Neuronal stem cell (in vitro differentiated cells): Measurements from ENCODE around the gene PLLP.

Source experiments
- DNase-seq: peaks from one replicate; pipeline ENCODE4 v3.0.0-alpha.2; 2013; ENCODE audit warnings: low spot score
- H2AFZ ChIP-seq: one replicate; pipeline ENCODE4 v1.6.1; 2013; ENCODE audit warnings: mild to moderate bottlenecking, low read length, inconsistent platforms
- H2AK5ac ChIP-seq: 2 replicates; pipeline ENCODE4 v1.6.1; 2013; ENCODE audit warnings: low read depth, mild to moderate bottlenecking, inconsistent platforms, low read length, moderate library complexity, mixed read lengths
- H2BK120ac ChIP-seq: 2 replicates; pipeline ENCODE4 v1.6.1; 2013; ENCODE audit warnings: low read depth, mild to moderate bottlenecking, inconsistent platforms, low read length, moderate library complexity, mixed read lengths
- H2BK12ac ChIP-seq: one replicate; pipeline ENCODE4 v1.6.1; 2013; ENCODE audit warnings: low read length, inconsistent platforms
- H2BK15ac ChIP-seq: 2 replicates; pipeline ENCODE4 v1.6.1; 2013; ENCODE audit warnings: mild to moderate bottlenecking, low read length, inconsistent platforms, mixed read lengths
- H2BK5ac ChIP-seq: one replicate; pipeline ENCODE4 v1.6.1; 2013; ENCODE audit warnings: inconsistent platforms, mild to moderate bottlenecking, low read length, moderate library complexity
- H3K14ac ChIP-seq: one replicate; pipeline ENCODE4 v1.6.1; 2013; ENCODE audit warnings: low read length, inconsistent platforms
- H3K18ac ChIP-seq: 2 replicates; pipeline ENCODE4 v1.6.1; 2013; ENCODE audit warnings: low read length, inconsistent platforms
- H3K23ac ChIP-seq: 2 replicates; pipeline ENCODE4 v1.6.1; 2013; ENCODE audit warnings: low read depth, mild to moderate bottlenecking, mixed read lengths, low read length, inconsistent platforms; ENCODE audit not compliant: poor library complexity
- H3K27ac ChIP-seq: replicated peaks from 3 replicates; pipeline ENCODE4 v1.5.1; 2013; ENCODE audit warnings: low read length, inconsistent platforms
- H3K27me3 ChIP-seq, 3 experiments: 2 replicates each; pipeline ENCODE4 v1.6.1; 2013; ENCODE audit warnings: low read length in 3 of 3, mild to moderate bottlenecking in 2 of 3, inconsistent platforms in 1 of 3, low read depth in 1 of 3, mixed read lengths in 1 of 3, moderate library complexity in 1 of 3; ENCODE audit not compliant: control insufficient read depth in 3 of 3, insufficient read depth in 3 of 3
- H3K36me3 ChIP-seq, 2 donors: replicated peaks in 1 of 2; 2 replicates each; pipeline ENCODE4 v1.6.1; 2013; ENCODE audit warnings: low read length in 2 of 2; ENCODE audit not compliant: control insufficient read depth in 2 of 2, insufficient read depth in 2 of 2
- H3K4ac ChIP-seq: 2 replicates; pipeline ENCODE4 v1.6.1; 2013; ENCODE audit warnings: inconsistent platforms, mild to moderate bottlenecking, low read length, moderate library complexity
- H3K4me1 ChIP-seq, 2 donors: 1 replicate in 1 of 2; 2 replicates in 1 of 2; pipeline ENCODE4 v1.6.1; 2013; ENCODE audit warnings: low read length in 2 of 2, low read depth in 1 of 2; ENCODE audit not compliant: control insufficient read depth in 2 of 2, insufficient read depth in 1 of 2
- H3K4me2 ChIP-seq: one replicate; pipeline ENCODE4 v1.6.1; 2013; ENCODE audit warnings: mild to moderate bottlenecking, low read length, inconsistent platforms; ENCODE audit not compliant: insufficient read depth, poor library complexity, severe bottlenecking
- H3K4me3 ChIP-seq, 2 donors: 2 replicates each; pipeline ENCODE4 v1.5.1; 2013; ENCODE audit warnings: low read length in 2 of 2, mild to moderate bottlenecking in 2 of 2, inconsistent platforms in 1 of 2, moderate library complexity in 1 of 2
- H3K79me1 ChIP-seq: one replicate; pipeline ENCODE4 v1.6.1; 2013; ENCODE audit warnings: low read depth, mild to moderate bottlenecking, inconsistent platforms, low read length, moderate library complexity
- H3K9ac ChIP-seq: one replicate; pipeline ENCODE4 v1.6.1; 2013; ENCODE audit warnings: mild to moderate bottlenecking, low read depth, low read length, inconsistent platforms; ENCODE audit not compliant: poor library complexity
- H3K9me3 ChIP-seq, 2 donors: replicated peaks in 1 of 2; 2 replicates each; pipeline versions ENCODE3 to v1.6.1; 2013; ENCODE audit warnings: low read length in 2 of 2, mild to moderate bottlenecking in 2 of 2, inconsistent platforms in 1 of 2, low read depth in 1 of 2, mixed read lengths in 1 of 2, moderate library complexity in 1 of 2; ENCODE audit not compliant: control insufficient read depth in 2 of 2, insufficient read depth in 1 of 2
- H4K8ac ChIP-seq: one replicate; pipeline ENCODE4 v1.6.1; 2013; ENCODE audit warnings: low read depth, mild to moderate bottlenecking, inconsistent platforms, low read length, moderate library complexity
- H4K91ac ChIP-seq: one replicate; pipeline ENCODE4 v1.6.1; 2013; ENCODE audit warnings: low read length, low read depth, mild to moderate bottlenecking, inconsistent platforms; ENCODE audit not compliant: poor library complexity
- WGBS, 2 donors: extraction: QIAGEN DNeasy Blood & Tissue Kit; methylation state at CpG; one replicate each; pipeline ENCODE4 v1.1.7; 2013; ENCODE audit warnings: missing lambda C conversion rate in 2 of 2, mixed read lengths in 1 of 2; ENCODE audit not compliant: insufficient read length in 2 of 2, insufficient replicate concordance in 1 of 2; ENCODE audit errors: extremely low coverage in 2 of 2; 5-methylcytosine and 5-hydroxymethylcytosine counted together

PLLP gene

DNA sequence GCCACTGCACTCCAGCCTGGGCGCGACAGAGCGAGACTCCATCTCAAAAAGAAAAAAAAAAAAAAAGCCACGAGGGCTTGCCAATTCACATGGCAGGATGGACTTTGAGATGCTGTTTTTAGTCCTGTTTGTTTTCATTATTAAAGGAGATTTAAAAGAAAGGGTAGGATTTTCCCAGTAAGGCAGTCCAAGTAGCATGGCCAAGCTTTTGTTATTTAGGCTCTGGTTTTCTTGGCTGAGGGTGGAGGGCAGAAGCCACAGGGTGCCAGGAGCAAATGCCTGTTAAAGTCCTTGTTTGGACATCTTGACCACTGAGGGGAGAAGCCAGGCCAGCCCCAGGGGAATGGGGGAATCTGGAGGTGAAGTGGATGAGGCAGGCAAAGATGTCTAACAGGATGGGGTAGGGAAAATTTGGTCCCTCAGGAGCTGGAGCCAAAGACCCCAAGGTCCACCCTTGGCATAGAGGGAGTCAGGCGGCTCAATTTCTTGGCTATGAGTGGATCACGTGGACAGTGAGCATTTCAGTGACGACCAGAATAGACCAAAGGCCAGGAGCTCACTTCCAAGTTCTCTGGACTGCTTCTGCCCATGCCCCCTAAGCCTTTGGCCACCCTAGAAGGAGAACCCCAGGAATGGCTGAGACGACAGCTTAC lies 20.8 kb upstream of the PLLP start:
- Histone ChIP-seq H3K36me3 (no peaks in the 10 kb centered on the region), H3K9ac (no peak overlapping the region), H3K18ac (peak overlapping the region; percentile 1), H3K27ac (no peak overlapping the region), H3K4ac (no peak overlapping the region), H3K9me3 (no peaks in the 10 kb centered on the region), H4K8ac (no peak overlapping the region), H3K79me1 (no peaks in the 10 kb centered on the region), H4K91ac (no peak overlapping the region), H2BK15ac (no peak overlapping the region), H3K4me1 (peaks cover 3 to 4% of the 10 kb centered on the region in 2 donors), H3K4me2 (no peak overlapping the region), H2AK5ac (no peak overlapping the region), H2BK5ac (no peak overlapping the region), H2BK120ac (no peak overlapping the region), H2AFZ (no peak overlapping the region), H3K23ac (no peak overlapping the region), H3K14ac (no peak overlapping the region), H3K27me3 (peaks cover 0 to 20% (median 0%) of the 10 kb centered on the region in 3 experiments), H2BK12ac (no peak overlapping the region), H3K4me3 (no peak overlapping the region)
- no peak for DNase-seq
- no CpG with 5 or more reads among the region's 8 CpGs for WGBS, 2 donors

DNA sequence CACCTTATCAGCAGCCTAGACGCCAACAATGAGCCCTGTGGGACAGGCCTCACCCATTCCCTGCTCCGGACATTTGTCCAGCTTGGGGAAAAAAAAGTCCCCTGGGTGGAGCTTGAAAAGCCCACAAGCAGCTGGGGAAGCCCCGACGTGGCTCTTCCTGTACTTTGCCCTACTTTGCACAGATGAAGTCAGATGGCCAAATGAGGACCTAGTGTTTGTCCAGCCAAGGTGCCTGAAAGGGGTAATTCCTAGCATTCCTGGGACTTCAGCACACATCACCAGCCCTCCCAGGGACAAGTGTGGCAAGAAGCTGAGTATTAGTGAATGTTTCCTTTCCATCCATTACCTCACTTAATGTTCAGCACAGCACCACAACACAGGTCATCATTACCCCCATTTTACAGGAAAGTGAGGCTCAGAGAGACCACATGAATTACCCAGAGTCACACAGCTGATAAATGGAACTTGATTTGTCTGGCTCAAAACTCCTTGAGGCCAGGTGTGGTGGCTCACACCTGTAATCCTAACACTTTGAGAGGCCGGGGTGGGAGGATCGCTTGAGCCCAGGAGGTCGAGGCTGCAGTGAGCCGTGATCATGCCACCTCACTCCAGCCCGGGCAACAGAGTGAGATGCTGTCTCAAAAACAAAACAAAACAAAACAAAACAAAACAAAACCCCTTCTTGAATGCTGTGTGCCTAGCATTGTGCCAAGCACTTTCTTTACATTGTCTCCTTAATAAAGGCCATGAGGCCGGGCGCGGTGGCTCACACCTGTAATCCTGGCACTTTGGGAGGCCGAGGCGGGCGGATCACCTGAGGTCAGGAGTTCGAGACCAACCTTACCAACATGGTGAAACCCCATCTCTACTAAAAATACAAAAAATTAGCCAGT lies 19.9 kb upstream of the PLLP start:
- H3K27me3 ChIP-seq, result peaks cover 0 to 17% (median 0%) of the 10 kb centered on the region in 3 experiments
- no peak overlapping the region for H3K4me3 ChIP-seq
- H3K9ac ChIP-seq, result no peak overlapping the region
- H2AK5ac ChIP-seq, result no peak overlapping the region
- no peak overlapping the region for H3K4ac ChIP-seq
- H3K79me1 ChIP-seq, result no peaks in the 10 kb centered on the region
- WGBS, 2 donors, result no CpG with 5 or more reads among the region's 16 CpGs
- H3K18ac ChIP-seq, result no peak overlapping the region
- no peaks in the 10 kb centered on the region for H3K36me3 ChIP-seq
- no peak for DNase-seq
- H2BK120ac ChIP-seq, result no peak overlapping the region
- H3K9me3 ChIP-seq, result no peaks in the 10 kb centered on the region
- no peak overlapping the region for H2BK5ac ChIP-seq
- H4K8ac ChIP-seq, result no peak overlapping the region
- no peak overlapping the region for H2BK12ac ChIP-seq
- H2BK15ac ChIP-seq, result no peak overlapping the region
- no peak overlapping the region for H2AFZ ChIP-seq
- H4K91ac ChIP-seq, result no peak overlapping the region
- no peak overlapping the region for H3K23ac ChIP-seq
- no peak overlapping the region for H3K27ac ChIP-seq
- no peak overlapping the region for H3K4me2 ChIP-seq
- peaks cover 3 to 4% of the 10 kb centered on the region in 2 donors for H3K4me1 ChIP-seq
- no peak overlapping the region for H3K14ac ChIP-seq

DNA sequence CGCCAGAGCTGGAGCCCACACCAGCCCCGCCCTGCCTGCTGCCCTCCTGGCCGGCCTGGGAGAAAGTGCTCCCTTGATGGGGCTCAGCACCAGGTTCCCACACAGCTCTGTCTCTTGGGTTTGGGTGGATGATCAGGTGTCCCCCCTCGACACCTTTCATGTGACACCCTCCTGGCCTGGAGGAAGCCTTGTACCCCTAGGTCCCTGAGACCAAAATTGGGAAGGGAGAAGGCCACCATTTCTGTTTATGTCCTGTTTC lies 19.4 kb upstream of the PLLP start:
- Histone ChIP-seq H2BK15ac (no peak overlapping the region), H3K27me3 (peaks cover 0 to 17% (median 0%) of the 10 kb centered on the region in 3 experiments), H3K27ac (no peak overlapping the region), H3K14ac (no peak overlapping the region), H3K4ac (no peak overlapping the region), H3K18ac (no peak overlapping the region), H3K23ac (no peak overlapping the region), H3K9ac (no peak overlapping the region), H4K8ac (no peak overlapping the region), H3K9me3 (no peaks in the 10 kb centered on the region), H4K91ac (peak overlapping the region; percentile 33), H2AK5ac (peak overlapping the region; percentile 72), H2BK5ac (no peak overlapping the region), H3K4me3 (no peak overlapping the region), H2AFZ (no peak overlapping the region), H3K36me3 (no peaks in the 10 kb centered on the region), H3K79me1 (no peaks in the 10 kb centered on the region), H3K4me1 (peaks cover 3 to 4% of the 10 kb centered on the region in 2 donors), H2BK120ac (no peak overlapping the region), H3K4me2 (no peak overlapping the region), H2BK12ac (no peak overlapping the region)
- no CpG with 5 or more reads among the region's 4 CpGs for WGBS, 2 donors
- no peak for DNase-seq
